GM18511 (cell line): ENCODE results near the gene SLC25A47.

Source experiments
- ATAC-seq: cut with Tn5 transposase; IDR thresholded peaks from one replicate; pipeline ENCODE4 v1.9.1; 2021; ENCODE audit warnings: mild to moderate bottlenecking, moderate library complexity; ENCODE audit not compliant: unreplicated experiment

SLC25A47 gene

DNA sequence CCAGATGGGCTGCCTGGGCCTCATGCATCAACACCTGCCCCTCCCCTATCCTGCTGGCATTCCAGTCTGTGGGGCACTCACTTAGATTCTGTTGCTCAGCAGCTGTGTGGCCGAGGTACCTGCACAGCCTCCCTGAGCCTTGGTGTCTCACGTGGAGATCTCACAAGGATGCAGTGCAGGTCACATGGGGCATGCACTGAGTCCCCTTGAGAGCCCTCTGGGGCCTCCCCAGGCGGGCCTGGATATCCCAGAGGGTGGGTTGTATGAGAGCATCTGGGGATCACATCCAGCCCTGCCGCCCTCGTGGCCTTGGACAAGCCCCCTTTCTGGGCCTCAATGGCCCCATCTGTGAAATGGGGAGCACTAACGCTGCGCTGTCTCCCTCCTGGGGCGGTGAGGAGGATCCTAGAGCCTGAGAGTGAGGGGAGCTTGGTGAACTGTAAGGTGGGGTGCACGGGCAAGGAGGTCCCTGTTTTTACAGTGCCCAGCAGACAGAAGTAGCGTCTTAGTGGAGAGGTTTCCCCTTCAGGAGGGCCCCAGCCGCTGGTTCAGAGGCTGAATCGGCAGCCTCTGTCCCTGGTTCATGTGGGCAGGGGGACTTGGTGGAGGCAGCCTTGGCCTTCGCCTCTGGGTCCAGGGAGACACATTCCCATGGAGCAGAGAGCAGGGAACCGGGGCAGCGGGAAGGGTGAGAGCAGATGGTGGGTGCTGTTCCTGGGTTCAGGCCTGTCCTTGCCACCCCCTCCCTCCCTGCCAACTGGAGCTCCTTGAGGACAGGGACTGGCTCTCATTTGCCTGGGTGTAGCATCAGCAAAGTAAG, 791 bp upstream of the SLC25A47 start:
- no peak for ATAC-seq

DNA sequence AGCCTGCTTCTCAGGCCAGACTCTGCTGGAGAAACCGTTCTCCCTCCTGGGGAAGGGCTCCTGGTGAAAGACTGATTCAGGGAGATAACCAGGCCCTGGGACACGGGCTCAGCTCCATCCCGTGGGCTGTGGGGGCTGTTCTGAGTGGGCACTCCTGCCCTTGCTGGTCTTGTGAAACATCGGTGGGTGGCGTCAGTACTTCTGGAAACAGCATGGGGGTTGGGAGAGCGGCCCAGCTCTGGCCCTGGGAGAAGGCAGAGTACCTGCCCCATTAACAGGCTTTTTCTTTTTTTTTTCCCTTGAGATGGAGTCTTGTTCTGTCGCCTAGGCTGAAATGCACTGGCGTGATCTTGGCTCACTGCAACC, 786 bp downstream of the SLC25A47 start:
- no peak for ATAC-seq

DNA sequence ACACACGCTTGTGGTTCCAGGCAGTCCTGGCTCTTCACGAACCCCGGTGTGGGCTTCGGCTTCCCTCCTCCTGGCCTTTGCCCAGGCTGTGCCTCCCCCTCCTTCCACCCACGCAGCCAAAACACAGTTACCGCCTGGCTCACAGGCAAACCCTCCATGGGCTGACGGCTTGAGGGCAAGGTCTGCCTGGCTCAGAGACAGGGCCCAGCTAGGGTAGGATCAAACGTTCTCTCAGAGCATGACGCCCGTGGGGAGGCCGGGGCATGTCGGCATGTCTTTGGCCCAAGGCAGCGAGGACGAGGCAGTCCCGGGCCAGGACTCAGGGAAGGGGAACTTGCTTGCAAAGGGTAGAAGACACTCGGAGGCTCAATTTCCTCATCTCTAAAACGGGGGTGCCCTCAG, 2.1 kb downstream of the SLC25A47 start:
- ATAC-seq, result no peak

DNA sequence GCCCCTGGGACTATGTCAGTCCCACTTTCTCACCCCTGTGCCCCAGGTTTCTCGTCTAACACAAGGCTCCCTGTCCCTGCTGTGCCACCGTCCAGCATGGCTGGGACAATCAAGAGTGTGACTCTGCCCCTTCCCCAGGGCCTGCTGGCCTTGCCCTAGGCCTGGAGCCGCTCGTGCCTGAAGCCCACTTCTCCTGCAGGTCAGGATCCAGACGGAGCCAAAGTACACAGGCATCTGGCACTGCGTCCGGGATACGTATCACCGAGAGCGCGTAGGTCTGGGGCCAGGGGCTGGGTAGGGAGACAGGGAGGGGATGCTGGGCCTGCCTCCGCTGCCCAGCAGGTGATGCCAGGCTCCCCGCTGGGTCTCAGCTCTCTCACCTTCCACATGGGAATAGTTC, 2.8 kb downstream of the SLC25A47 start:
- ATAC-seq, result no peak

DNA sequence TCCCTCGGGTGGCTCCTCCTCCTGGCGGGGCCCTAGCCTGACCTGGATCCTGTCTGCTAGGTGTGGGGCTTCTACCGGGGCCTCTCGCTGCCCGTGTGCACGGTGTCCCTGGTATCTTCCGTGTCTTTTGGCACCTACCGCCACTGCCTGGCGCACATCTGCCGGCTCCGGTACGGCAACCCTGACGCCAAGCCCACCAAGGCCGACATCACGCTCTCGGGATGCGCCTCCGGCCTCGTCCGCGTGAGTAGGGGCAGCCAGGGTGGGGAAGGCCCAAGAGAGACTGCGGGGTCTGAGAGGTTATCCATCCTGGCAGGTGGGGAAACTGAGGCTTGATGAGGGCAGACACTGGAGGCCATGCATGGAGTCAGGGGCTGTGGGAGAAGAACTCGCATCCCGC, 4.0 kb downstream of the SLC25A47 start:
- ATAC-seq, result no peak

DNA sequence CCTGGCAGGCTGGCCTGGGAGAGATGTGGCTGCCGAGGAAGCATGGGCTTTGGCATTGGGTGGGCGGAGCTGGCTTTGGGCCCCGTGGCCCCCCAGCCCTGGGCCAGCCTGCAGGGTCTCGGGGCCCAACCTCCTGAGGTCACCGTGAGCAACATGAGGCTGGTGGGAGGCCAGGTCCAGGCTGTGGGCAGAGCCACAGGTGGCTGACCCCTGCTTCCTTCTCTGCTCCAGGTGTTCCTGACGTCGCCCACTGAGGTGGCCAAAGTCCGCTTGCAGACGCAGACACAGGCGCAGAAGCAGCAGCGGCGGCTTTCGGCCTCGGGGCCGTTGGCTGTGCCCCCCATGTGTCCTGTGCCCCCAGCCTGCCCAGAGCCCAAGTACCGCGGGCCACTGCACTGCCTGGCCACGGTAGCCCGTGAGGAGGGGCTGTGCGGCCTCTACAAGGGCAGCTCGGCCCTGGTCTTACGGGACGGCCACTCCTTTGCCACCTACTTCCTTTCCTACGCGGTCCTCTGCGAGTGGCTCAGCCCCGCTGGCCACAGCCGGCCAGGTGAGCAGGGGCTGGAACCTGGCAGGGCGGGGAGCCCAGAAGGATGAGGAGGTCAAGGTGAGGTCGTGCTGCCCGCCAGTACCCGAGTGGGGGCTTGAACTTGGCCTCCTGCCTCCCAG, 5.5 kb downstream of the SLC25A47 start:
- ATAC-seq, result no peak

DNA sequence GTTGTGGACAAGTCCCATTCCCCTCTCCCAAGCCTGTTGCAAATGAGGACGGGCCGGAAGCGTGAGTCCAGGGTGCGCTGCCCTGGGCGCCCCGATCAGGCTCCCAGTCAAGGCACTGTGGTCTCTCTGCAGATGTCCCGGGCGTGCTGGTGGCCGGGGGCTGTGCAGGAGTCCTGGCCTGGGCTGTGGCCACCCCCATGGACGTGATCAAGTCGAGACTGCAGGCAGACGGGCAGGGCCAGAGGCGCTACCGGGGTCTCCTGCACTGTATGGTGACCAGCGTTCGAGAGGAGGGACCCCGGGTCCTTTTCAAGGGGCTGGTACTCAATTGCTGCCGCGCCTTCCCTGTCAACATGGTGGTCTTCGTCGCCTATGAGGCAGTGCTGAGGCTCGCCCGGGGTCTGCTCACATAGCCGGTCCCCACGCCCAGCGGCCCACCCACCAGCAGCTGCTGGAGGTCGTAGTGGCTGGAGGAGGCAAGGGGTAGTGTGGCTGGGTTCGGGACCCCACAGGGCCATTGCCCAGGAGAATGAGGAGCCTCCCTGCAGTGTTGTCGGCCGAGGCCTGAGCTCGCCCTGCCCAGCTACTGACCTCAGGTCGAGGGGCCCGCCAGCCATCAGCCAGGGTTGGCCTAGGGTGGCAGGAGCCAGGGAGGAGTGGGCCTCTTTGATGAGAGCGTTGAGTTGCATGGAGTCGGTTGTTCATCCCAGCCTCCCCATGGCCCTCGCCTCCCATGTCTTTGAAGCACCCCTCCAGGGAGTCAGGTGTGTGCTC, 6.3 kb downstream of the SLC25A47 start:
- no peak for ATAC-seq

DNA sequence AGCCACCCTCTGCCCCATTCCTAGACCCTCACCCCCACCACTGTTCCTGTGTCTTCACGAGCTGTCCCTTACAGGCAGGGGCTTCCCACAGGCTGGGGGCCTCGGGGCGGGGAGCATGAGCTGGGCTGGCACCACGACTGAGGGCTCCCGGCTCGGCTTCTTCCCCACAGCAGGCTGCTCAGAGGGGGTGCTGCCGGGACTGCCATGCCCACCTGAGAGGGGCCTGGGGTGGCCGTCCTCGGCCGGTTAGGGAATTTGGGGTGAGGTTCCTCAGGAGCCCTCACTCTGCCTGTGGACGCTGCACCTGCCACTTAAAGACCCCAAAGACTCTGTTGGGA, 6.8 kb downstream of the SLC25A47 start:
- no peak for ATAC-seq

DNA sequence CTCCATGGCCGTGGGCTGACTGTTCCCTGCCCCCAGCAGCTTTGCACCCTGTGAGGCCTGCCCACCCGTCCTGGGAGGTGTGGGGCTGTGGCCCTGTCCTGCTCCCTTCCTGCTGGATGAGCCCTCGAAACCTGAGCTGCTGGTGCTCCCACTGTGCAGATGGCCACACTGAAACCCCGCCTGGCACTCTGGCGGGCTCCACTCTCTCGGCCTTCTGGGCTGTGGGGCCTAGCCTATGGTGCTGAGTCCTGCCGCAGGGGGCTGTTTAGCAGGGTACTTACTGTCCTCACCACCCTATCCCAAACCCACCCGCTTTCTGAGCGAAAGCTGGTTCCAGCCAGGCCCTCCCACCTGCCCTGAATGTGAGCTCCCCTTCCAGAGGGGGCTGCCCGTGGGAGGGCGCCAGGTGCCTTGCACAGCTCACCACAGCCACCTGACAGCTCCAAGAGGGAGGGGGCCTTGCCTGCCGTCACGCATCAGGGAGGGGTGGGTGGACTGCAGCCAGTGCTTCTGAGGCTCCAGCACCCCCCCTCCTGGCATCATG, 7.3 kb downstream of the SLC25A47 start:
- no peak for ATAC-seq

DNA sequence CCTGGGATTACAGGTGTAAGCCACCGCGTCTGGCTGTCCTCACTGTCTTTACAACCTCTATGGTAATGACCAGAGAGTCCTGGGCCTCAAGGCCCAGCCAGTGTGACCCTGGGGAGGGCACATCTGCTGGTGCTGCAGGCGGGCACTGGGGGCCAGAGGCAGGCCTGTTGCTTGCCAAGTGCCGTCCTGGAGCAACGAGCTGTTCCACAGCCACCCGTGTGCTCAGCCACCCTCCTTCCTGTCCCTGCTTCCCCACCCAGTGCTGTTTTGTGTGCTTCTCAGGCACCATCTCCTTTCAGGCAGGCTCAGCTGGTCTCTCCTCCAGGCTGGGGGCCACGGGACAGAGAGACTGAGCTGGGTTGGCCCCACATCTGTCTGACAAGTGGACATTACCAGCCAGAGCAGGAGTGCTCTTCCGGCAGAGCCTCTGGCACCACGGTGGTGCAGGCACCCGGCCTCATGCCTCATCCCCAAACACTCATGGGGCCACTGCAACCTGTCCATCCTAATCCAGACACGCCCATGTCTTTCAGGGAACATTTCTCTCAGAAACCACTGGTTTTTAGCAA, 9.0 kb downstream of the SLC25A47 start:
- ATAC-seq, result no peak

DNA sequence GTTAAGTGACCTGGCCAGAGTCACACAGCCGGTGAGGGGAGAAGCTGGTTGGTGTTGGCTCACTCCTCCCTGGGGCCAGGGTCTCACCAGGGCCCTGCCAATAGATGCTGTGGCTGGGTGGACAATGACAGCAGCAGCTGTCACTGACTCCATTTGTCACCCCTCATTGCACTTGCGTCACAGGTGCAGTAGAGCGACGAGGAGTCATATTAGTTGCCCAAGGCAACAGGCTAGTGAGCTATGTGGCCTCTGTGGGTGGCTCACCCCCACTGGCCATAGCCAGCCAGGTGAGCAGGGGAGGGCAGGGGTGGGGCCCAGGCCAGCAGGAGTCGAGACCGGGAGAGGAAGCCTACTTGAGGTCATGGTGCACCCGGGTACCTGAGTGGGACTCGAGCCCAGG, 9.7 kb downstream of the SLC25A47 start:
- peak; percentile 87 for ATAC-seq

DNA sequence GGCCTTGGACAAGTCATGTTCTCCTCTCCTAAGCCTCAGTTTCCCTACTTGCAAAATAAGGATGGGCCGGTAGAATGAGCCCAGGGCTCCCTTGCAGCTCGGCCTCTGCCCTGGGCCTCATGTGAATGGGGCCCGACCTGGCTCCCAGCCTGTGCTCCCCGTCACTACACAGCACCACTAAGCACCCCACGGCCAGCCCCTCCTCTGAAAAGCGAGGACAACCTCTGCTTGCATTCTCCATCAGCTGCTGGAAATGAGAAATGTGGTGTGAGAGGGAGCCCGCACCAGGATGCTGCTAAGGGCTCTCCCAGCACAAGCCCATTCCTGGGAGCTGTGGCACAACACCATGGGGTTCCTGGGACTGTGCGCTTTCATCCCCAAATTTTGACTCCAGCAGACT, 10.2 kb downstream of the SLC25A47 start:
- ATAC-seq, result no peak

DNA sequence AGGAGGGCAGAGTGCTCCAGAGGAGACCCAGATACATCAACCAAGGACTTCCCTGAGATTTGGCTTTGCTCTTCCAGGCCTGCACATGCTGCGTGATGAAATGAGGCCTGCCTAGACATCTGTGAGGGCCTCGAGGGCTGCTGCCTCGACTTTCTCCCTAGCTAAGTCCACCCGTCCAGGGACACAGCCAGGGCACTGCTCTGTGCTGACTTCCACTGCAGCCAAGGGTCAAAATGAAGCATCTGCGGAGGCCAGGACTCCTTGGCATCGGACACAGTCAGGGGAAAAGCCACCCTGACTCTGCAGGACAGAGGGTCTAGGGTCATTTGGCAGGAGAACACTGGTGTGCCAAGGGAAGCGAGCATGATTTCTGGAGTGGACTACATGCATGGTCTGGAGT, 10.7 kb downstream of the SLC25A47 start:
- no peak for ATAC-seq

DNA sequence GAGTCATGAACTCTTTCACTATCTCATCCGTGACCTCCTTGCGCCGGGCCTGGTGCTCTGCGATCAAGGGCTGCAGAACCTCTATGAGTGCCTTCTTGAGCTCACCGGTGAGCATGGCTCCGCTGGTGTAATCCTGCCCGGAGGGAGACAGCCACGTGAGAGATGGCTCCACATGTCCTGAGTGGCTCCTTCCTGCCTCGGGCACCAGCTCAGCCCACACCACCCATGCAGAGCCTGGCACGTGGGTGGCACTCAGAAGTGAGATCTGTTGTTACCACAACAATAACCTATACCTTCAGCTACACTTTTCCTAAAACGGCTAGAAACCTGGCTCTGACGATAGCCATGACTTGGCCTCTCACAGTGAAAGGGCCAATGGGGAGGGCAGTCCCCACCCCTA, 11.8 kb downstream of the SLC25A47 start:
- no peak for ATAC-seq

DNA sequence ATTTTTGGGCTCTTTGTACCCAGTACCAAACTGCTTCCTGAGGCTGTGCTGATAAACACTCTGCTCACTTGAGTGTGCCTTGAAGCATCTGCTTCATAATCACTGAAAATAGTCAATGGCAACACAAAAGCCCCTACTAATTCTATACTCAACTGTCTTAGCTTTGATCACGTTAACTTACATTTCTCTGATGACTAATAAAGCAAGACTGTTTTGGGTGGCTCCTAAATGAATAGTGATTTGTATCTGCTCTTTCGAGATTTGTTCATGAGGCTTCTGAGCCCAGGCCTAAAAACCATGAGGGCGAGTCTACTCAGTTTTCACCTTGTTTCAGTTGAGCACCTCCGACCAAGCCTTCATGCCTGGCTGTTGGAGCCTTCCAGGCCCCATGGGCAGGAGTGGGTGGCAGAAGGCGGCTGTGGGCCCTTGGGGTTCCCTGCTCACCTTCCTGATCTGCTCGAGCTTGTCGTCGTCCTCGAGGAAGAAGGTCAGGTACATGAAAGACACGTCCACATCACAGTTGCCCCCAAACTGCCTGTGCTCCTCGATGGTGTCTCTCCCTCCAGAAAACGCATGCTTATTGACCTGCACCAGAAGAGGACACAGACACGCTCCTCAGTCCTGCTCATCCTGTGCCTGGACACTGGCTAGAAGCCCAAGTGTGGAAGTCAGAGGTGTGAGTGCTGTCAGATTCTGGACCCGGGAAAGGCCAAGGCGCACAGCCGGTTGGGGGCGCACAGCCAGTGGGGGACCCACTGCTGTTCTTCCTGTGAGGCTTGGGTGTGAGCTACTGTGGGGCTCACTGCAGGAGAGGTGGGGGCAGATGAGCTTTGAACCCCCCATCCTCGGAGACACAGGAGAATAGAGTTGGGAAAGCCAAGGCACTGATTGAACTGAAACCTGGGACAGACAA, 13.7 kb downstream of the SLC25A47 start:
- ATAC-seq, result peak; percentile 25

DNA sequence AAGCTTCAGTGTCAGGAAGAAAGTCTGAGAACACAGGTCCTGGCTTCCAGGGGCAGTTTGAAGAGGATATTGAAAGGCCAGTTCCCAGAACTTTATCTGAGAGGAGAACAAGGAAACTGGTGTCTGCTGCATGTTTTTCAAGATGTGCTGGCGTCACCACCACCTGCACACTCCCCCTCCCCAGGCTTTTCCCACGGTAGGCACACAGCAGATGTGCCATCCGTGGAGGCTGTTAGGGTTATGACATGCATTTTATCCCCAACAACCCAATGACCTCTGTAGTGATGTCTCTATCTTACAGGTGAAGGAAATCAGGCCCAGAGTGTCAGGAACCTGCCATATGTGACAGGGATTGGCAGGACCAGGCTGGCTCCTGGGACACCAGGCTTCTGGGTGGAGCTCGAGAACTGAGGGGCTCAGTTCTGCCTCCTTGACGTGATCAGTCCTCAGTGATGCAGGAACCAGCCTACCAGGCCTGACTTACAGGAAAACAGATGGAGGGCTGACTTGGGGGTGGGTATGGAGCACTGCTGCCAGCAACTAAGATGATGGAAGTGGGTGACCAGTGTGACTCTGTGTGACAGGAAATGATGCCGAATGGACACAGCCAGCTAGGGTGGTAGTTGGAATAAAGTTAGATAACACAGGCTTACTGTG, 16.8 kb downstream of the SLC25A47 start:
- ATAC-seq, result no peak

DNA sequence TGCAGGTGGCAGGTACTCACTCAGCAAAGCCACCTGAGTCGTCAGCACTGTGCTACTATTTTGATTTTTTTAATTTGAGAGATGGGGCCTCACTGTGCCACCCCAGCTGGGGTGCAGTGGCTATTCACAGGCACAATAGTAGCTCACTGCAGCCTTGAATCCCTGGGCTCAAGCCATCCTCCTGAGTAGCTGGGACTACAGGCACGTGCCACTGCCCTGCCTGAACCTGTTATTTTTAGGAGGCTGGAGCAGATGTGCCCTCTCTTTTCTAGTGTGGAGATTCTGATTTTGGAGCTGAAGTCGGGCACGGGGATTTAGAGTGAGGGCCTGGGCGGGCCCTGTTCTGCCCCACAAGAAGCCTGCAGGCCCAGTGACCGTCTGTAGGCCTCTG, 17.3 kb downstream of the SLC25A47 start:
- ATAC-seq, result no peak

DNA sequence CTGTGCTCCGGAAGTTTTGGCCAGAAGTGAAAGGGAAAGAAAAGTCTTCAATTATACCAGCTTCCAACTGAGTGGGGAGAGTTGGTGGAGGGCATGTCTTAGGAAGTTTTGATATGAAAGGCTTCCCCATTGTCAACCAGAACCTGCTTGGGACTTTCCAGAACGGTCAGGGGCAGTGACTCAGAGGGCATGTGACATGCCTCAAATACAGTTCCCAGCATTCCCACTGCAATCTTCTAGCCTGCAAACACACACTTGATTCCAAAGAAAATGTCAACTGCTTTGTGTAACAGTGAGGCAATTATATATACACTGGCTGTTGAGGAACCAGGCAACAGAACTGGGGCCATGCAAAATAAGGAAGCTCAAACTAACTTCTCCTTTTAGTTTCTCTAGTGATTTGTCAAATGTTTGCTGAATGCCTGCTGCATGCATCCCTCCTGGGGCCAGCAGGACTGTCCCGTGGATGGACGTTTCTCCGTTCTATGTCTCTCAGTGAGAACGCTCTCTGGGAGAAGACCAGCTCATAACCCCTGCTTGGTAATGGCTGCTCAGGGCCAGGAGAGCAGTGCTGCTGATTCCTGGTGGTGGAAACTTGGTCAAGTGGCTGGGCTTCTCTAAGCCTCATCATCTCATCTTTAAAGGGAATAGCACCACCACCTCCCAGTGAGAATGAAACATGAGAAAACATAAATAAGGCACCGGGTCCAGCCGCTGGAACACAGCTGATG, 18.3 kb downstream of the SLC25A47 start:
- ATAC-seq, result peak; percentile 68

DNA sequence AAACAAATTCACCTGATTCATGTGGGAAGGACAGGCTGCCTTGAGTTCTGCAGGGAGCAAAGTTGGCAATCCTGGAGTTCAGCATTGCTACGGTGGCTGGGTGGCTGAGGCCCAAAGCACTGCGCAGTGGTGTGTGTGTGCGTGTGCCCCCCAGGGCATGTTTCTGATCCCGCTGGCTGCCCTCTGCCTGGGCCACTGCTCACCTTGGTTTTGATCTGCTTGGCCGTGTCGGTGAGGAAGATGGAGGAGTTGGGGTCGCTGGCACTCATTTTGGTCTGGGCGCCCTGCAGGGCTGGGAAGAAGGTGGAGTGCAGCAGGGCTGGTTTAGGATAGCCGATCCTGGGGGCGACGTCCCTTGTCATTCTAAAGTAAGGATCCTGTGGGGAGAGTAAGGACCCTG, 19.1 kb downstream of the SLC25A47 start:
- no peak for ATAC-seq
